ENCODE results near the gene CGB1.
"Not testable (repeated sequence)": the region's sequence is repeated elsewhere in the genome, so short reads cannot be mapped to it uniquely, and the experiment has no call there.

Gene CGB1

GRCh38 chr19:49057636-49058234, 21.0 kb upstream of the CGB1 start, which contains the start of gene CGB7:
Gene CGB7, minus strand, starts transcription at chr19:49057749. Its CDS starts 2,374 bp downstream, at chr19:49055375.
- DNase-seq (ENCODE audit: low spot score): peak; percentile 15

DNA sequence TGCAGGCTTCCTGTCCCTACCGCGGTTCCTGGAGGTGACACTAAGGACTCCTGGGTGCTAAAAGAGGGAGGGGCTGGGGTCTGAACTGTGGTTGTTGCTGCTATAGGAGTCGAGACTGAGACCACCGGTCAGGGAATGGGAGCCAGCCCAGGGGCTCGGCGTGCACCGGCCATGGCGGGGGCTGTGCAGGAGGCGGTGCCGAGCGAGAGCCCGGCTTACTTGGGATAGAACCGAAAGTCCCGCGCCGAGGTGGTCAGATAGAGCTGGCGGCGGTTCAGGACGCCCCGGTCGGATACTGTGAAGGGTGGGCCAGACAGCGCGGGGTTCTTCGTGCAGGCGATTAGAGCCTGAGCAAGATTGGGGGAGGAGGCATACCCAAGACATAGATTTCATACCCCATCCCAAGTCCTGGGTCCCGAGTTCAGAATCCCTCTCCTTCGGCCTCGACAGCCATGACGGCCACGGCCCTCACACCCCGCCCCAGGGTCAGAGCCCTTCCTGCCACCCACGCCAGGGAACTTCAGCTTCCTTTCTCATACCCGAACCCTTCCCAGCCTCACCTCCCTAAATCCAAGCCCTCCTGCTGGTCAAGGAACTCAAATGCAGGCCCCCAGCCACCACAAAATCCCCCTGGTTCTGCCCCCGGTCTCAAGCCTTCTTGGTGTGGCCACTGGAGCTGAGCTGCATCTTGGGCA, 20.4 kb upstream of the CGB1 start:
- not testable (repeated sequence) for DNase-seq (ENCODE audit: low spot score)

DNA sequence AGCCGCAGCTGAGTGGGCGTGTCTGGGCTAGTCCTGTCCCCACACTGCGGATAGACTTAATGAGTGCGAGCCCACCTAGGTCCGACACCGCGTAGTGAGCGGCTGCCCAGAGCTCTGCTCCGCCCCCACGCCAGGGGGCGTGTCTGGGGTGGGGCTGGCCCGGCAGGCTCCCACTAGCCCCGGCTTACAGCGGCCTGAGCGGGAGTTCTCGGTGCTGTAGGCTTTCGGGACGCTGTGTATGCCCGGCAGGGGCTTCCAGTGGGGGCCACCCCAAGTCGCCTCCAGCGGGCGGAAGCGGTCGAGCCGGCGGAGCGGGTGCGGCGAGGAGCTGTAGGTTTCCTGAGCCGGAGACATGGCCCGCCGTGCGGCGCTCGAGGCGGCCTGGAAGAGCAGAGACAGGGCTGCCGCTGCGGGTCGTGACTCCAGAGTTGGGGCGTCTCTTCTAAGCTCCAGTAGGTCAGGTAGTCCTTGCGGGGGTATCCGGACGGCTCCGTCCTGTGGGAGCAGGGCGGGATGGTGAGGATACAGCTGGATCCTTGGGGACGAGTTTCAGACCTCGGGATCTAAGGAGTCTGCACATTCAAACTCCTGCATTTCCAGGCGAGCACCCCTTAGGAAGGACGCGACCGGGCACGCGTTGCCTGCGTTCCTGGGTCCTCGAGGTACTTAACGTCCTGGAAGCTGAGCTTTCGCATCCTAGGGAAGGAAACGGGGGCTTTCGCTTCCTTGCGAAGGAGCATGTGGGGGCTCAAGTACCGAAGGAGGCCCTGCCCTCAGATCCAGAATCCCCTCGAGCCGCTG, 19.6 kb upstream of the CGB1 start:
- peak; percentile 13 for DNase-seq (ENCODE audit: low spot score)

DNA sequence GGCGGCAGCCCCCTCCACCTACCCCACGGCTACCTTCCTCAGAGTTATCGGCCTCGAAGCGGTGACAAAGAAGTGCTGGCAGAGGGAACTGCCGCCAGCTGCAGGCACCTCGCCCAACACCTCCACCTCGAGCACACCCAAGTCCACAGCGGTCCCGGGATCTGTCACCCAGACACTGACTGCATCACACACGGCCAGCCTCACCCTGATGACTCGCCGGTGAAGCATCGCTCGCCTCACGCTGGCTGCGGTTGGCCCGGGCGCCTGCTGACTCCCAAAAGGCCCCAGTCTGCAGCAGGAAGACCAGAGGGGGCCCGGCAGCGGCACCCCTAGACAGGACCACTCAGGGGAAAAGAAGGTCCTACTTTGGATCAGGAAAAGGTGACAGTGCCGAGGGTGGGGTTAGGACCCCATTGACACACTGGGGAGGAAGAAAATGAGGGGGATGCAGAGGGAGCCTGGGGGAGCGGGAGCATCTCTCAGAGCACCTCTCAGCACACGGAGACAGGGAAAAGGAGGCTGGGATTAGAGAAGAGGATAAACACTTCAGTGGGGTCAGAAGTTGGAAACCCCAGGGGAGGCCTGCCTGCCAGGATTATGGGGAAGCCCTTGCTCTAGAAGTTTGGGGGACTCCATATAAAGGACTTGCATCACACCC, 13.8 kb upstream of the CGB1 start:
- not testable (repeated sequence) for DNase-seq (ENCODE audit: low spot score)

GRCh38 chr19:49049834-49050233, 13.1 kb upstream of the CGB1 start:
- not testable (repeated sequence) for DNase-seq (ENCODE audit: low spot score)

DNA sequence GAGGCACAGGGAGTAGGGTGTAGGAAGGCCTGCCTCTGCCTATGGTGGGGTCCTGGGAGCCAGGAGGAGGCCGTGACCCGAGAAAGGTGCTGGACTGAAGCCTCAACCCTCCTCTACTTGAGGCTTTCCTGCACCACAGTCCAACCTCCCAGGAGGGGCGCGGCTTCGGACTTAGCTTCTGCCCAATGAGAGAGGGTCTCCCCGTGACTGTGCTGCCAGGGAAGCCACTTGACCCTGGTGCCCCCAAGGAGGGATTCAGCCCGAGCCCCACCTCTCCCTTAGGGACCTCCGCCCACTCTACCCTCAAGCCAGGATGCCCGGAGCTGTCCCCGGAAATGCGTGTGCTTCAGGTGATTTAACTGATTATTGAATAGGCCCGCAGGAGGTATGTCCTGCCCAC, 12.3 kb upstream of the CGB1 start, which contains the start of gene CGB8:
TSS of gene CGB8 (minus strand) at position 101 of the 400 bp plus-strand sequence. CDS start 372 bp downstream, outside the sequence.
- DNase-seq (ENCODE audit: low spot score): not testable (repeated sequence)

DNA sequence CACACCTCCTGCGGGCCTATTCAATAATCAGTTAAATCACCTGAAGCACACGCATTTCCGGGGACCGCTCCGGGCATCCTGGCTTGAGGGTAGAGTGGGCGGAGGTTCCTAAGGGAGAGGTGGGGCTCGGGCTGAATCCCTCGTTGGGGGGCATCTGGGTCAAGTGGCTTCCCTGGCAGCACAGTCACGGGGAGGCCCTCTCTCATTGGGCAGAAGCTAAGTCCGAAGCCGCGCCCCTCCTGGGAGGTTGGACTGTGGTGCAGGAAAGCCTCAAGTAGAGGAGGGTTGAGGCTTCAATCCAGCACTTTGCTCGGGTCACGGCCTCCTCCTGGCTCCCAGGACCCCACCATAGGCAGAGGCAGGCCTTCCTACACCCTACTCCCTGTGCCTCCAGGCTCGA, 6.9 kb upstream of the CGB1 start, which contains the start of gene CGB5:
TSS of gene CGB5 (plus strand) at position 301 of the 400 bp plus-strand sequence. CDS start 362 bp downstream, outside the sequence.
- DNase-seq (ENCODE audit: low spot score): not testable (repeated sequence)

GRCh38 chr19:49042666-49043065, 6.0 kb upstream of the CGB1 start:
- DNase-seq (ENCODE audit: low spot score): not testable (repeated sequence)

- no peak for DNase-seq (ENCODE audit: low spot score)
Observed at GRCh38 chr19:49042177-49042576, 5.5 kb upstream of the CGB1 start.

DNA sequence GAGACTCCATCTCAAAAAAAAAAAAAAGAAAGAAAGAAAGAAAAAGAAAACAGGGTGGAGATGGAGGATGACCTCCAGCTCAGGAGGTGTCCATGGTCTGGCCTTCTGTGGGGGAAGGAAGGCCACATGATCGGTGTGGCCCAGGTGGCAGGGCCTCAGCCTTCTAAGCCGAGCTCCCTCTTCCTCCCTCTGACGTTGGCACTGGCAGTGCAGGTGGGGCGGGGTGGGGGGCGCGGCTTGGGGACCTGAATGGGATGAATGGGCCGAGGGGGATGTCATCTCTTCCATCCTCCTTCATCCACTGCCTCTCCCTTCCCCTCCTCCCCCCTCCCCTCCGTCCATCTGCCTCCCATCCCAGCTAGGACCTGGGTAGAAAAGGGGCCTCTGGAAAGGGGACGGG, 3.0 kb upstream of the CGB1 start:
- DNase-seq (ENCODE audit: low spot score): not testable (repeated sequence)

DNA sequence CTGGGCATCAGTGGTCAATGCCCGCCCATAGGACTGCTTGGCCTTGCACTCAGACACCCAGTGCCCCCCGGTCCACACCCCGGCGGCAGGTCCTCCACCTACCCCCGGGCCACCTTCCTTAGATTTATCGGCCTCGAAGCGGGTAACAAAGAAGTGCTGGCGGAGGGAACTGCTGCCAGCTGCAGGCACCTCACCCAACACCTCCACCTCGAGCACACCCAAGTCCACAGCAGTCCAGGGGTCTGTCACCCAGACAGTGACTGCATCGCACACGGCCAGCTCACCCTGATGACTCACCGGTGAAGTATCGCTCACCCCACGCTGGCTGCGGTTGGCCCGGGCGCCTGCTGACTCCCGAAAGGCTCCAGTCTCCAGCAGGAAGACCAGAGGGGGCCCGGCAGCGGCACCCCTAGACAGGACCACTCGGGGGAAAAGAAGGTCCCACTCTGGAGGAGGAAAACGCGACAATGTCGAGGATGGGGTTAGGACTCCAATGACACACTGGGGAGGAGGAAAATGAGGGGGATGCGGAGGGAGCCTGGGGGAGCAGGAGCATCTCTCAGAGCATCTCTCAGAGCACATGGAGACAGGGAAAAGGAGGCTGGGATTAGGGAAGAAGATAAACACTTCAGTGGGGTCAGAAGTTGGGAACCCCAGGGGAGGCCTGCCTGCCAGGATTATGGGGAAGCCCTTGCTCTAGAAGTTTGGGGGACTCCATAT, 2.0 kb upstream of the CGB1 start:
- DNase-seq (ENCODE audit: low spot score): not testable (repeated sequence)

- not testable (repeated sequence) for DNase-seq (ENCODE audit: low spot score)
Observed at GRCh38 chr19:49038111-49038510, 1.4 kb upstream of the CGB1 start.

DNA sequence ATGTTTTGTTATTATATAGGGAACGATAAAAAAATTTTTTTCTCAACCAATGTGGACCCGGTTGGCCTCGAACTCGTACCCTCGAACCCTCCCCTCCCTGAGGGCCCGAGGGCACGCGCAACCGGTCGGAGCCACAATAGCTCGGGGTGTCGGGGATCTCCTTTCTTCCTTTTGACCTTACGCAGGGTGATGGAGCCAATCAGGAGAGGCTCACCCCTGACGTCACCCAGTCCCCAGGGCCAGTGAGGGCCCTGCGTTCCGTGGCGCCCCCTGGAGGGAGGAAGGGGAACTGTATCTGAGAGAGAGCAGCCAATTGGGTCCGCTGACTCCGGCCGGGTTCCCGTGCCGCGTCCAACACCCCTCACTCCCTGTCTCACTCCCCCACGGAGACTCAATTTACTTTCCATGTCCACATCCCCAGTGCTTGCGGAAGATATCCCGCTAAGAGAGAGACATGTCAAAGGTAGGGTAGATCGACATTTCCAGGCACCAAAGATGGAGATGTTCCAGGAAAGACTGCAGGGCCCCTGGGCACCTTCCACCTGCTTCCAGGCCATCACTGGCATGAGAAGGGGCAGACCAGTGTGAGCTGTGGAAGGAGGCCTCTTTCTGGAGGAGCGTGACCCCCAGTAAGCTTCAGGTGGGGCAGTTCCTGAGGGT, 4.9 kb downstream of the CGB1 start, which contains the start of gene CGB2:
TSS of gene CGB2 (plus strand) at position 249 of the 660 bp plus-strand sequence. CDS start at position 455, 206 bp downstream.
- DNase-seq (ENCODE audit: low spot score): not testable (repeated sequence)

DNA sequence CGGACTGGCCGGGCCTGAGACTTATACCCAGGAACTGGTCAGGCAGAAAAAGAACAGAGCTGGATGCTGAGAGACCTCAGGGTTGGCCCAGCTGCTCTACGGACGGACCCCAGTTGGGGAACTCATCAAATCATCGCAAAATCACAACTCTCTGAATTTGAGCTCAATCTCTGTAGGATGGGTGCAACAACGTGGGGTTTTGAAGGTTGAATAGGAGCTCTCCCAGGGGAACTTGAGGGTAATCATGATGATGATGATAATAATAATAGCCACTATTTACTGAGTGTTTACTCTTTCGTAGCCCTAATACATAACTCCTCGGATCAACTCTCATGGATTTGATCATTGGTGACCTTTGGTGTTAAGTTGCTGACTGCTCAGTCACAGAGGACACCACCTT, 6.4 kb downstream of the CGB1 start:
- not testable (repeated sequence) for DNase-seq (ENCODE audit: low spot score)

- not testable (repeated sequence) for DNase-seq (ENCODE audit: low spot score)
Observed at GRCh38 chr19:49029749-49030148, 6.9 kb downstream of the CGB1 start.

DNA sequence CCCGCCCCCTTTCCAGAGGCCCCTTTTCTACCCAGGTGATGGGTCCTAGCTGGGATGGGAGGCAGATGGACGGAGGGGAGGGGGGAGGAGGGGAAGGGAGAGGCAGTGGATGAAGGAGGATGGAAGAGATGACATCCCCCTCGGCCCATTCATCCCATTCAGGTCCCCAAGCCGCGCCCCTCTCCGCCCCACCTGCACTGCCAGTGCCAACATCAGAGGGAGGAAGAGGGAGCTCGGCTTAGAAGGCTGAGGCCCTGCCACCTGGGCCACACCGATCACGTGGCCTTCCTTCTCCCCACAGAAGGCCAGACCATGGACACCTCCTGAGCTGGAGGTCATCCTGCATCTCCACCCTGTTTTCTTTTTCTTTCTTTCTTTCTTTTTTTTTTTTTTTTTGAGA, 8.0 kb downstream of the CGB1 start:
- not testable (repeated sequence) for DNase-seq (ENCODE audit: low spot score)

DNA sequence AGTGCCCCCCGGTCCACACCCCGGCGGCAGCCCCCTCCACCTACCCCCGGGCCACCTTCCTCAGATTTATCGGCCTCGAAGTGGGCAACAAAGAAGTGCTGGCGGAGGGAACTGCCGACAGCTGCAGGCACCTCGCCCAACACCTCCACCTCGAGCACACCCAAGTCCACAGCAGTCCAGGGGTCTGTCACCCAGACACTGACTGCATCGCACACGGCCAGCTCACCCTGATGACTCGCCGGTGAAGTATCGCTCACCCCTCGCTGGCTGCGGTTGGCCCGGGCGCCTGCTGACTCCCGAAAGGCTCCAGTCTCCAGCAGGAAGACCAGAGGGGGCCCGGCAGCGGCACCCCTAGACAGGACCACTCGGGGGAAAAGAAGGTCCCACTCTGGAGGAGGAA, 11.1 kb downstream of the CGB1 start:
- not testable (repeated sequence) for DNase-seq (ENCODE audit: low spot score)

GRCh38 chr19:49025088-49025487, 11.6 kb downstream of the CGB1 start:
- not testable (repeated sequence) for DNase-seq (ENCODE audit: low spot score)

- DNase-seq (ENCODE audit: low spot score): not testable (repeated sequence)
Observed at GRCh38 chr19:49024233-49024632, 12.5 kb downstream of the CGB1 start, which contains the start of gene CGB3. Gene CGB3, minus strand, starts transcription at chr19:49024333. Its CDS starts 362 bp downstream, at chr19:49023971.

- DNase-seq (ENCODE audit: low spot score): no peak
Observed at GRCh38 chr19:49022116-49022515, 14.6 kb downstream of the CGB1 start.
